ENCODE data around the gene ATP12A. TPM values are rescaled to one million over a fixed set of nuclear protein-coding genes. Genes with fewer than 3 reads are reported as not detected.

Gene ATP12A
- total and polyA plus RNA-seq, 2 of the 8 experiments (the other 6 are each of a cell fraction or from before 2014, with no cell fraction given), result 0.80 to 1.3 TPM

- no peak for TF ChIP-seq CTBP2 (IDR thresholded peaks at IDR 0.05; ENCODE audit: borderline replicate concordance, insufficient read depth, insufficient read length, low read length)
Observed at GRCh38 chr13:24700539-24700938, 20.3 kb downstream of the ATP12A start (continued).

Data from H1 (cell line).